PC-3 (cell line): Measurements from ENCODE around the gene FBLN1.

Source experiments
- CTCF ChIP-seq: fragments of 300-600 bp; sonication (generic); conservative IDR thresholded peaks from 2 replicates; pipeline ENCODE4 v1.5.1; 2017; ENCODE audit warnings: antibody characterized with exemption, low read depth, mild to moderate bottlenecking, low read length
- EZH2 ChIP-seq: fragments of 300-600 bp; sonication (generic); IDR thresholded peaks from one replicate; pipeline ENCODE4 v1.6.1; 2017; ENCODE audit warnings: antibody characterized with exemption, mild to moderate bottlenecking, low read length; ENCODE audit not compliant: unreplicated experiment

DNA sequence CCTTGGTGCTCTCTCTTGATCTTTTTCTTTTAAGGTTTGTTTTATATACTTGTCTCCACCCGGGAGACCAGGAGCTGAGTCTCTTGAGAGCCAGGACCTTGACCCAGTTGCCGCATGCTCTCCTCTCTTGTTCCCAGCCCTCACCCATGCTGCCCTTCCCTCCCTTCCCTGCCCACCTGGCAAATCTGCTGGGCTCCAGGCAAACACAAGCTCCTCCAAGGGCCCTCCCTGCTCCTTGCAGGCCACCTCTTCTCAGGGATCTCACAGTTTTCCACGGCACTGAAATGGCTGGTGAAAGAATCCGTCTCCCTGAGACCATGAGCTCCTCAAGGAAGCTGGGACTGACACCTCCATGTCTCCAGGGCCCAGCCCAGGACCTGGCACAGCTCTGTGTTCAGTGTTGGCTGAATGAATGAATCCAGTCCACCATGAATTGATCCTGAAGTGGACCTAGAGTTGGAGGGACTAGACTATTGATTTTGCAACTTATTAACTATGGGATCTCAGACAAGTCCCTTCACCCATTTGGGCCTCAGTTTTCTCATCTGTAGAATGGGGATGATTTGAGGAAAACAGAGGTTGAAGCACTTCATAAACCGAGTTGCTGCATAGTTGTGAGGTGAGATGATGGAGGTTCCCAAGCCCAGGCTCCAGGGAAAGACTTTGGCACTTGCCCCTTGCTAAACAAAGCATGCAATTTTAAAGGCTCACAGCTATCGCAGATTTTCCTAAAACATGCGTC is 25.1 kb upstream of the FBLN1 start:
- no peak for TF ChIP-seq CTCF
- TF ChIP-seq EZH2, result no peak
